Measurements from ENCODE around the gene LGALS14.

DNA sequence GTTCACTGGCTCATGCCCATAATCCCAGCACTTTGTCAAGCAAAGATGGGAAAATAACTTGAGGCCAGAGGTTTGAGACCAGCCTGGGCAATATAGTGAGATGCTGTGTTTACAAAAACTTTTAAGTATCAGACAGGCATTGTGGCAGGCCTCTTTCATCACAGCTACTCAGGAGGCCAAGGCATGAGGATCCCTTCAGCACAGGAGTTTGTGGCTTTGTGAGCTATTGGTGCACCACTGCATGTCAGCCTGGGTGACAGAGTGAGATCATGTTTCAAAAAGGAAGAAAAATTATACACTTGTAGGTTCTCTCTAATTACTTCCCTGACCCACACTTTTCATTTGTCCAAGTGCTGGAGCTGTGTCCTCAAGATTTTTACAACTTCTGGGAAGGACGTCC lies 11.5 kb upstream of the LGALS14 start:
- TF ChIP-seq, protein P1, sequence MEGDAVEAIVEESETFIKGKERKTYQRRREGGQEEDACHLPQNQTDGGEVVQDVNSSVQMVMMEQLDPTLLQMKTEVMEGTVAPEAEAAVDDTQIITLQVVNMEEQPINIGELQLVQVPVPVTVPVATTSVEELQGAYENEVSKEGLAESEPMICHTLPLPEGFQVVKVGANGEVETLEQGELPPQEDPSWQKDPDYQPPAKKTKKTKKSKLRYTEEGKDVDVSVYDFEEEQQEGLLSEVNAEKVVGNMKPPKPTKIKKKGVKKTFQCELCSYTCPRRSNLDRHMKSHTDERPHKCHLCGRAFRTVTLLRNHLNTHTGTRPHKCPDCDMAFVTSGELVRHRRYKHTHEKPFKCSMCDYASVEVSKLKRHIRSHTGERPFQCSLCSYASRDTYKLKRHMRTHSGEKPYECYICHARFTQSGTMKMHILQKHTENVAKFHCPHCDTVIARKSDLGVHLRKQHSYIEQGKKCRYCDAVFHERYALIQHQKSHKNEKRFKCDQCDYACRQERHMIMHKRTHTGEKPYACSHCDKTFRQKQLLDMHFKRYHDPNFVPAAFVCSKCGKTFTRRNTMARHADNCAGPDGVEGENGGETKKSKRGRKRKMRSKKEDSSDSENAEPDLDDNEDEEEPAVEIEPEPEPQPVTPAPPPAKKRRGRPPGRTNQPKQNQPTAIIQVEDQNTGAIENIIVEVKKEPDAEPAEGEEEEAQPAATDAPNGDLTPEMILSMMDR (conservative IDR thresholded peaks at IDR 0.05; ENCODE audit: low read depth, low read length), result no peak
- no peak for TF ChIP-seq EZH2 (IDR thresholded peaks at IDR 0.05; ENCODE audit: low read length, unreplicated experiment)
- no peak for TF ChIP-seq EZH2phosphoT487 (IDR thresholded peaks at IDR 0.05; ENCODE audit: borderline replicate concordance, low read length)

Data from PC-3 (cell line).